Loucy (cell line): ENCODE data around the gene LINGO1.

ENCODE experiments used
- H2AFZ ChIP-seq: fragments of 200-600 bp; sonication (generic); 2 replicates; pipeline ENCODE4 v1.6.0; 2016; ENCODE audit warnings: antibody characterized with exemption, mild to moderate bottlenecking, low read length, moderate library complexity
- H3F3A ChIP-seq: fragments of 200-600 bp; 2 replicates; pipeline ENCODE4 v1.6.0; 2016; ENCODE audit warnings: antibody characterized with exemption, low read depth, mild to moderate bottlenecking
- H3K27me3 ChIP-seq: fragments of 200-600 bp; sonication (generic); 2 replicates; pipeline ENCODE4 v1.6.1; 2014; ENCODE audit warnings: low read length, mild to moderate bottlenecking; ENCODE audit not compliant: insufficient read depth, poor library complexity, severe bottlenecking
- H3K36me3 ChIP-seq: fragments of 200-600 bp; sonication (generic); 2 replicates; pipeline ENCODE4 v1.6.1; 2016; ENCODE audit warnings: low read length; ENCODE audit not compliant: insufficient read depth
- H3K4me1 ChIP-seq: fragments of 200-600 bp; sonication (generic); 2 replicates; pipeline ENCODE4 v1.5.1; 2014; ENCODE audit warnings: low read length, mild to moderate bottlenecking; ENCODE audit not compliant: insufficient read depth, poor library complexity, severe bottlenecking
- H3K4me2 ChIP-seq: fragments of 200-600 bp; sonication (generic); 2 replicates; pipeline ENCODE4 v1.6.0; 2014; ENCODE audit warnings: antibody characterized with exemption, low read length, low read depth, mild to moderate bottlenecking; ENCODE audit not compliant: poor library complexity, severe bottlenecking
- H3K4me3 ChIP-seq: fragments of 200-600 bp; sonication (generic); 2 replicates; pipeline ENCODE4 v1.5.1; 2014; ENCODE audit warnings: low read length, mild to moderate bottlenecking, mixed read lengths; ENCODE audit not compliant: poor library complexity, severe bottlenecking
- H3K79me2 ChIP-seq: fragments of 200-600 bp; sonication (generic); 2 replicates; pipeline ENCODE4 v1.6.1; 2014; ENCODE audit warnings: low read length; ENCODE audit not compliant: insufficient read depth
- H3K9ac ChIP-seq: fragments of 200-600 bp; sonication (generic); 2 replicates; pipeline ENCODE4 v1.6.0; 2014; ENCODE audit warnings: mild to moderate bottlenecking, low read depth, low read length, moderate library complexity; ENCODE audit not compliant: poor library complexity, severe bottlenecking
- H3K9me2 ChIP-seq: fragments of 200-600 bp; sonication (generic); replicated peaks from 2 replicates; pipeline ENCODE4 v1.6.1; 2016; ENCODE audit warnings: low read depth, low read length, mixed read lengths
- H3K9me3 ChIP-seq: fragments of 200-600 bp; sonication (generic); 2 replicates; pipeline ENCODE4 v1.6.1; 2014; ENCODE audit warnings: mild to moderate bottlenecking, antibody characterized with exemption, low read length, low read depth; ENCODE audit not compliant: insufficient read depth
- H4K20me1 ChIP-seq: fragments of 200-600 bp; sonication (generic); 2 replicates; pipeline ENCODE4 v1.6.0; 2014; ENCODE audit warnings: antibody characterized with exemption, low read length, mild to moderate bottlenecking; ENCODE audit not compliant: insufficient read depth, poor library complexity, severe bottlenecking
- CTCF ChIP-seq: fragments of 200-600 bp; sonication (generic); conservative IDR thresholded peaks from 2 replicates; pipeline ENCODE4 v1.5.1; 2014; ENCODE audit warnings: mild to moderate bottlenecking, antibody characterized with exemption, low read length
- EZH2phosphoT487 ChIP-seq: fragments of 200-600 bp; IDR thresholded peaks from 2 replicates; pipeline ENCODE4 v1.6.1; 2018; ENCODE audit warnings: antibody characterized with exemption, mild to moderate bottlenecking, moderate library complexity, borderline replicate concordance

LINGO1 gene

DNA sequence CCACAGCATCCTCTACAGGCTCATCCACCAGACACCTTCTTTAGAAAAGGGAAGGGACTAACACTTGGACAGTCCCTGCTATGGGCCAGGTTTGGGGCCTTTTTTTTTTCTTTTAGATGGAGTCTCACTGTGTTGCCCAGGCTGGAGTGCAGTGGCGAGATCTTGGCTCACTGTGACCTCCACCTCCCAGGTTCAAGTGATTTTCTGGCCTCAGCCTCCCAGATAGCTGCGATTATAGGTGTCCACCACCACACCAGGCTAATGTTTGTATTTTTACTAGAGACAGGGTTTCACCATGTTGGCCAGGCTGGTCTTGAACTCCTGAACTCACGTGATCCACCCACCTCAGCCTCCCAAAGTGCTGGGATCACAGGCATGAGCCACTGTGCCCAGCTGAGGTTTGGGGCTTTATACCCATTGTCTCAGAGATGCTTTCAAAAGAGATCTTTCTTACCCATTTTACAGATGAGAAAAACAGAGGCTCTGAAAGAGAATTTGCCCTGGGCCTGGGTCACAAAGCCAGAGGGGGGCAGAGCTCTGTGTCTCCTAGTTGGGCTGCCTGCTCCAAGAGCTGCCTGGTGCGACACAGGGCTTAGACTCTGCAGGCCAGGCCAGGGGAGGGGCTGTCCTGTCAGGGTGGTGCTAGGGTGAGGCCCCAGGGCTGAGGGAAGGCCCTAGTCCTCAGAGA, 11.6 kb downstream of the LINGO1 start:
- Histone ChIP-seq H3K9me2 (no peaks in the 10 kb centered on the region), H2AFZ (no peak overlapping the region), H3K4me1 (no peaks in the 10 kb centered on the region), H3F3A (no peaks in the 10 kb centered on the region), H3K79me2 (no peaks in the 10 kb centered on the region), H3K27me3 (no peaks in the 10 kb centered on the region), H3K36me3 (no peaks in the 10 kb centered on the region), H4K20me1 (no peaks in the 10 kb centered on the region), H3K9ac (no peak overlapping the region), H3K4me2 (no peak overlapping the region), H3K9me3 (no peaks in the 10 kb centered on the region), H3K4me3 (no peak overlapping the region)
- TF ChIP-seq CTCF (no peak), EZH2phosphoT487 (no peak)

GRCh38 chr15:77620297-77620696, 12.4 kb downstream of the LINGO1 start:
- H3K27me3 ChIP-seq, result no peaks in the 10 kb centered on the region
- no peak overlapping the region for H3K4me3 ChIP-seq
- H3K79me2 ChIP-seq, result no peaks in the 10 kb centered on the region
- H3K4me2 ChIP-seq, result no peak overlapping the region
- H3K9me2 ChIP-seq, result no peaks in the 10 kb centered on the region
- no peaks in the 10 kb centered on the region for H3F3A ChIP-seq
- no peak overlapping the region for H2AFZ ChIP-seq
- no peak overlapping the region for H3K9ac ChIP-seq
- no peaks in the 10 kb centered on the region for H3K4me1 ChIP-seq
- H4K20me1 ChIP-seq, result no peaks in the 10 kb centered on the region
- no peaks in the 10 kb centered on the region for H3K9me3 ChIP-seq
- no peaks in the 10 kb centered on the region for H3K36me3 ChIP-seq
- no peak for TF ChIP-seq CTCF
- no peak for TF ChIP-seq EZH2phosphoT487

DNA sequence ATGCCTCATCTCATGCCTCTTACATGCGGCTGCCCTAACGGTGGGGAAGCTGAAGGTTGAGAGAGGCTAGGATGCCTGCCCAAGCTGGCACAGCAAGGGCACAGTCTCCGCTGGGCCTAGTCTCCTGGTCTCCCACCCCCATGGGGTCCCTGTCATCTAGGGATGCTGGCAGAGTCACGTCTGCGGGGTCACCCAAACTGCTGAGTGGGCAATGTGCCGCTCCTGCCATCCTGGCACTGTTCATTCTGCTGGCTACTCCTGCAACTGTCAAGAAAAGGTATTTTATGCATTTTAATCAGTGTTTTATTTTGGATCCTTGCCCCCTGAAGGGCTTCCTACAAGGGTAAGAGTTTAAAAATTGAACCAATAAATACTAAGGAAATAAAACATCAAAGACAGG, 12.8 kb downstream of the LINGO1 start:
- no peak overlapping the region for H2AFZ ChIP-seq
- H3K27me3 ChIP-seq, result no peaks in the 10 kb centered on the region
- H3K4me1 ChIP-seq, result no peaks in the 10 kb centered on the region
- H3K9me2 ChIP-seq, result no peaks in the 10 kb centered on the region
- H3K9ac ChIP-seq, result no peak overlapping the region
- no peaks in the 10 kb centered on the region for H3K36me3 ChIP-seq
- no peaks in the 10 kb centered on the region for H4K20me1 ChIP-seq
- no peak overlapping the region for H3K4me2 ChIP-seq
- H3F3A ChIP-seq, result no peaks in the 10 kb centered on the region
- H3K9me3 ChIP-seq, result no peaks in the 10 kb centered on the region
- no peak overlapping the region for H3K4me3 ChIP-seq
- no peak for TF ChIP-seq CTCF
- TF ChIP-seq EZH2phosphoT487, result no peak
- no peaks in the 10 kb centered on the region for H3K79me2 ChIP-seq
